Jurkat, Clone E6-1 (cell line): Measurements from ENCODE around the gene TCP1.
A peak's percentile ranks its signal among the peaks of the same experiment; 100 is the strongest.
"Not testable (repeated sequence)": the region's sequence is repeated elsewhere in the genome, so short reads cannot be mapped to it uniquely, and the experiment has no call there.

Experiments
- DNase-seq: peaks from one replicate; pipeline ENCODE4 v3.0.0-alpha.2; 2011; ENCODE audit warnings: low read depth, low spot score
- H3K4me3 ChIP-seq: 2 replicates; pipeline ENCODE4 v1.5.1; 2011; ENCODE audit warnings: mild to moderate bottlenecking, low read length, control low read depth, moderate library complexity

Gene TCP1

DNA sequence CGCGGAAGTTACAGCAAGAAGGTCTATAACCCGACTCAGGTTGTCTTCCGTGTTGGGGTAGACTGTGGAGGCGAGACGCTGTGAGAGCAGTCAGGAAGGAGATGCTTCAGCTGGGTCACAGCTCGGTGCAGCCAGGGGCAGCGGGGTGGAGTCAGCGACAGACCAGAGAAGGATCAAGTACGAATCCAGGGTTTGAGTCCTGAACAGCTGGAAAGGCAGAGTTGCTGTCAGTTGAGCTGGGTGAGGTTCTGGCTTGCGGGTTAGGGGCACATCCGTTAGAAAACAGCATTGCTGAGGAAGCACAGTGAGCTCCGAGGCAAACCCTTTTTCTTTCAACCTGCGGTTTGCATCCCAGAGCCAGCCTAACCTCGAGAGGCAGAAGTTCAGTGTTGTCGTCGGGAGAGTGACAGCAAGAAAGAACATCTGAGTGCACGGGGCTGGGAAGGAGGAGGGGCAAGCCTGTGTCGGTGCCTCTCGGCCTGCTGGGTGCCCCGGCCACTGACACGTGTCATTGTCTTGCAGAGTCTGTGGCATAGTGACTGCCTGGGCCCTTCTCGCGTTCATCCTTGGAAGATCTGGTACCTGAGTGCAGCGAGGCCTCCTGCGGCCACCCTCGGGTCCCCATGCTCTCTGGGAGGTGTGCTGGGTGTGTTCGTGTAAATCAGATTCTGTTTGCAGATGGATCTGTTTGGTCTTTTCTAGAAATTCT, 30.7 kb upstream of the TCP1 start:
- H3K4me3 ChIP-seq = peak overlapping the region; percentile 52
- peak; percentile 99 for DNase-seq

GRCh38 chr6:159819098-159819497, 29.7 kb upstream of the TCP1 start:
- H3K4me3 ChIP-seq = no peak overlapping the region
- no peak for DNase-seq

DNA sequence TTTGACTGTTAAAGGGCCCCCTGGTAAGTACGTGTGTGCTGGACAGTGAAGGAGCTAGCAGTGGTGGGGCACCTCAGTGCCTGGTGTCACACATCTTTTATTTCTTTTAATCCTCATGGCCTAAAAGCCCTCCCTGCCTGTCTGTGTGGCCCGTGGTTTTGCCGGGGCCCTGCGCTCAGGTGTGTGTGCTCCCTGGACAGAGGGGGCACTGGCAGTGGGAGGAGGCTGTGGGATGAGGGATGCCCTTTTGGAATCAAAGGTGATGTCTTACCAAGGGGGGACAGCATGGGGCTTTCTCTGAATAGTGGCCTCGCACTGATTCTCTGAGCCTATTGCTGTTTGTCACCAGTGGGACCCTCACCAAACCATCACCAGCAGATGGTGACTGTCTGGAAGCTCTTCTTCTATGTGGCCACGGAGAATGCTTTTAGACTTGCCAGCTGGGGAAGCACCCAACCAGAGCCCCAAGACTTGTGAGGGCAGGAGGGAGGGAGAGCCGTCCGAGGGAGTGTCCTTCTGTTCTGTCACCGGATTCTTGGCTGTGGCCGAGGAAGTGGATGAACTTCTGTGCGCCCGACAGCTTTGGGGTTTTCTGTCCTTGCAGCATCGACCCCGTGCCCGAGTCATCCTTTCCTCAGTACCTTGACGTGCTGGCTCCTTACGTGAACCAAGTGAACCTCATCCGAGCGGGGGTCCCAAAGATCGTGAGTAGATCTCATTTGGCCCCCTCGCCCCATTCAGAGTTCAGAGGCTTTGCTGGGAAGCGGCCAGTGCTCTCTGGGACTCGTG, 28.7 kb upstream of the TCP1 start:
- H3K4me3 ChIP-seq = no peak overlapping the region
- no peak for DNase-seq

GRCh38 chr6:159816775-159817174, 27.4 kb upstream of the TCP1 start:
- not testable (repeated sequence) for DNase-seq, H3K4me3 ChIP-seq

- H3K4me3 ChIP-seq = no peak overlapping the region
- no peak for DNase-seq
Observed at GRCh38 chr6:159815410-159815809, 26.0 kb upstream of the TCP1 start.

DNA sequence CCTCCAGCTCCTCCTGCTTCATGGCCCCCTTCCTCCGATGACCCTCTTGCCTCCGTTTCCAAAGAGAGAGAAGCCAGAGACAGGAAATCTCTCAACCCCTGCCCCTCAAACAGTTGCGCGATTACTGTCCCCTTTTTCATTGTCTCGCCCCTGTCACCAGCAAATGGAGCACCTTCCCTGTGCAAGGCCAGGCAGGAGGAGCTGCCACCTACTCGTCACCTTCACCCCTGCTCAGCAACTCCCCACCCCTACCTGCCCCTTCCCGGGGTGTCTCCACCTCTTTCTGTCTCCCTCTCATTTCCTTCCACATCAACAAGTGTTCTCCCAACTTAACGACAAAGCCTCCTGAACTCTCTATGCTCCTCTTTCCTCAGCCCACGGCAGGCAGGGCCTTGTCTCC, 24.4 kb upstream of the TCP1 start:
- H3K4me3 ChIP-seq = no peak overlapping the region
- no peak for DNase-seq

DNA sequence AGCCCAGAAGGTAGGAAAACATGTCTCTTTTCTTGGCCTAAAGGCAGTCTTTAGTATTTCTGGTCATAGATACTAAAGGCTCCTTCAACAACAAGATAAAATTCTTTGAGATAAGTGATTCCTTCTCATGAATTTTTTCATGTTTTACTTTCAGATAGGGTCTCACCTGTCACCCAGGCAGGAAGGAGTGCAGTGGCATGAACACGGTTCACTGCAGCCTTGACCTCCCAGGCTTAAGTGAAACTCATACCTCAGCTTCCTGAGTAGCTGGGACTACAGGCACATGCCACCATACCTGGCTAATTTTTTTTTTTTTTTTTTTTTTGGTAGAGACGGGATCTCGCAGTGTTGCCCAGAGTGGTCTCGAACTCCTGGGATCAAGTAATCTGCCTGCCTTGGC, 19.7 kb upstream of the TCP1 start:
- DNase-seq = no peak
- no peak overlapping the region for H3K4me3 ChIP-seq

DNA sequence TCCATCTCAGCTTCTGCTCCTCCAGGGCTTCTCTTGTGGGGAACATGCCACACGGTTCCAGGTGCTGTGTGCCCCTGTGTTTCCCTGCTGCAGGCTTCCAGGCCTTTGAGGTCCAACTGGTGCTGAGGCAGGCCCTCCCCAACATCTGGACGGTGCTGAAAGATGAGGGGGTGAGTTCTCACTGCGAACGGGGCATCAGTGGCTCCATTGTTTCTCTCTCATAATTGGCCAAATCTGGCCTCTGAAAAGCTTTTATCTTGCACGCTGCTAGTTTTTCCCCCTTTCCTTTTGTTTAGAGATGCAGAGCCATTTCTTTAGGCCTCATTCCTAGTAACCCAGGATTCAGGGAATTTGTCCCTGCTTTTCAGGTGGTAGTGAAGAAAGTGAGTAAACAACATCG, 19.2 kb upstream of the TCP1 start:
- DNase-seq = no peak
- no peak overlapping the region for H3K4me3 ChIP-seq

DNA sequence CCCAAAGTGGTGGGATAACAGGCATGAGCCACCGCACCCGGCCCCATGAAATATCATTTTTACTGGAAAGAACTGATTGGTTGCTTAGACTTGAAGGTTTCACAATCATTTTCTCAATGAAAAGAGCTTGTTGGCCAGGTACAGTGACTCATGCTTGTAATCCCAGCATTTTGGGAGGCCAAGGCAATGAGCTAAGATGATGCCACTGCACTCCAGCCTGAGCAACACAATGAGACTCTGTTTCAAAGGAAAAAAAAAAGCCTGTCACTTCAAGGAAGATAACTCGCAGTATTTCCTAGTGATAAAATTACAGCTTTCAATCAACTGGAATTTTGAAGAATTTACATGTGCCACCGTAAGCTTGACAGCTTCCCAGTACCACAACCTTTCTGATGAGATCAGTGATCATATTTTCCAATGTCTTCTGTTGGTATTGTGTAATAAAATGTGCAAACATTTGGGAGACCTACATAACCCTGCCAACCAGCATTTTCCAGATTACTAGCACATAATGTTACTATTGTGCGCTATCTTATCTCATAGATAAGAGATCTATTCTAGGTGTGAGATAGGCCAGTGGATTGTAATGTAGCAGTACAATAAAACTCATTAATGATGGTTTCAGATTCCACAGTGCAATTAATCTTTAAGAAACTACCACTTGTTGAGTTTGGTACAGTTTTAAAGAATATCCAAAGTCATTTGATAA, 17.9 kb upstream of the TCP1 start:
- no peak for DNase-seq
- no peak overlapping the region for H3K4me3 ChIP-seq

GRCh38 chr6:159806021-159806458, 16.6 kb upstream of the TCP1 start:
- no peak overlapping the region for H3K4me3 ChIP-seq
- DNase-seq = no peak

DNA sequence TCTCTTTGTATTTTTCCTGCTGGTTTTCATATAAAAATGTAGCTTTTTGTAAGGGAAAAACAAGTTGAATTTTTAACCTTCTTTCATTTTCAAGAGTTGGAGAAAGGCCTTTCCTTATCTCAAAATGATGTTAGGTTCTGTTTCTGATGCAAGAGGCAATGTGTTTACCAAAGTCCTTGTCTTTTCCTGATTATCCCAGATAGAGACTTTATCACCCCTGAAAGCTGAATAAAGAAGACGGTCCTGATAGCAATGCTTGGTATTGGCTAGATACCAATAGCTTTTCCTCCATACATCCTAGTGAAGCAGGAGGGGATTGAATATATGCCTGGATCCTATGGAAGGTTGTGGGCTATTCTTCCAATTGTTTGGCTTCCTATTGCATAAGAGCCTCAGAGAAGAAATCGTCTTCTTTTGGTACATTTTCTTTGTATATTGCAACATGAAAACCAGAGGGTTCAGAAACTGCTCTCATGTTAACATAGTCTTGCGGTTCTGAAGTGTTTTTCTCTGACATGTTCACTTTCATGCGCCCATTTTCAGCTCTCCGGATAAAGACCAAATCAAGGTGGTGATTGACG, 16.1 kb upstream of the TCP1 start:
- H3K4me3 ChIP-seq = no peak overlapping the region
- DNase-seq = no peak

GRCh38 chr6:159804504-159804903, 15.1 kb upstream of the TCP1 start:
- H3K4me3 ChIP-seq = no peak overlapping the region
- no peak for DNase-seq

GRCh38 chr6:159801935-159802334, 12.5 kb upstream of the TCP1 start:
- H3K4me3 ChIP-seq = no peak overlapping the region
- DNase-seq = no peak

- no peak within 1 kb of the TSS for H3K4me3 ChIP-seq
- no peak for DNase-seq
Observed at GRCh38 chr6:159800141-159800865, 10.9 kb upstream of the TCP1 start, which contains the start of gene PNLDC1. Gene PNLDC1 (plus strand): TSS chr6:159800276. CDS start chr6:159800308, 32 bp downstream.

DNA sequence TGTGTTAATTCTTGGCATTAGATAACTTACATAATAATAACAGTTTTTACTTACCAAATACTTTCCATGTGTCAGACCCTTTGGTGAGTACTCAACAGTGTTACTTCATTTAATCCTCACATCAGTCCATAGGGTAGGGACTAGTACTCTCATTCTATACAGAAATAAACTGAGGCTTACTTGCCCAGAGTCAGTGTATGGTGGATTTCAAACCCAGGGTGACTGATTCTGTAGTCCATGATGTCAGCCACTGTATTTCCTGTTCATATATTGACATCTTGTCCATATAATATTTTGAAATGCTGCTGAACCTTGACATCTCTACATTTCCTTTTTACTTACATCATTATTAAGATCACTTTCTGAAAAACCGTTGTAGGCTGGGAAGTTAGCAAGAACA, 8.2 kb upstream of the TCP1 start:
- H3K4me3 ChIP-seq = no peak overlapping the region
- DNase-seq = no peak

DNA sequence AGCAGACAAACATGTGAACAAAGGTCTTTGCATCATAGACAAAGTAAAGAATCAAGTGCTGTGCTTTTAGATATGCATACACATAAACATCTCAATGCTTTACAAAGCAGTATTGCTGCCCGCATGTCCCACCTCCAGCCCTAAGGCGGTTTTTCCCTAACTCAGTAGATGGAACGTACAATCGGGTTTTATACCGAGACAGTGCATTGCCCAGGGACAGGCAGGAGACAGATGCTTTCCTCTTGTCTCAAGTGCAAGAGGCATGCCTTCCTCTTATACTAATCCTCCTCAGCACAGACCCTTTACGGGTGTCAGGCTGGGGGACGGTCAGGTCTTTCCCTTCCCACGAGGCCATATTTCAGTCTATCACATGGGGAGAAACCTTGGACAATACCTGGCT, 5.6 kb upstream of the TCP1 start:
- not testable (repeated sequence) for H3K4me3 ChIP-seq, DNase-seq

DNA sequence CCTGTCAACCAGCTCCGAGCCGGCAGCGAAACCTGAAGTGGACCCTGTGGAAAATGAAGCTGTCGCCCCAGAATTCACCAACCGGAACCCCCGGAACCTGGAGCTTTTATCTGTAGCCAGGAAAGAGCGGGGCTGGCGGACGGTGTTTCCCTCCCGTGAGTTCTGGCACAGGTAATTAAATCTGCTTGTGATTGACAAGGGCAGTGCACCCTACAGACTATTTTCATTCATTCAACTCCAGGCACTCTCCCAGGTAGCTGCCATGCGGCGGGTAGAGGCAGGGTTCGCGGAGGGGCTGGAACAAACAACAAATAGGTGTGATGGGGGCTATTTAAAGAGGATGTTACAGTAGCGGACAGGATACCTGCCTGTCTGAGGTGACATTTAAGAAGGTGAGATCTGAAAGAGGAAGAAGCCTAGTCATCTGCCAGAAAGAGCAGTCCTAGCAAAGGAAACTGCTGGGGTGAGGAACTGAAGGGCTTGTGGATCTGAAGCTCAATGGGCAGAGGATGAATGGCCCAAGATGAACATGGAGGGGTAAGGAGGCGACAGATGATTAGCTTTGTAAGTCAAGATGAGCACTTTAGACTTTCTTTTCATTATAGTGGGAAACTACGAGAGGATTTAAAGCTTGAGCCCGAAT, 1.7 kb upstream of the TCP1 start:
- peak overlapping the region; percentile 98 for H3K4me3 ChIP-seq
- no peak for DNase-seq

GRCh38 chr6:159790149-159790955, 950 bp upstream of the TCP1 start, which contains the start of gene MRPL18:
Gene MRPL18 (plus strand): TSS chr6:159790467. CDS start chr6:159790588, 121 bp downstream.
- H3K4me3 ChIP-seq = peak within 1 kb of the TSS; percentile 98
- peak; percentile 99 for DNase-seq
